Subcutaneous adipose tissue (tissue), 4 donors: ENCODE data around the gene FEZF2. TPM values are rescaled to one million over a fixed set of nuclear protein-coding genes. Genes with fewer than 3 reads are reported as not detected.

Experiments
- total RNA-seq, 4 donors: library from RNA; depleted of rRNA; stranded (reverse); fragments of >200 nt; gene quantifications; one replicate each; pipeline ENCODE4 v1.1.0, GENCODE V29; 2016
- TF ChIP-seq, protein P1 (sequence below): fragments of 450-650 bp; IDR thresholded peaks from one replicate; pipeline ENCODE4 v1.5.1; 2016; ENCODE audit warnings: low read depth, mild to moderate bottlenecking, control low read depth, antibody characterized with exemption, moderate library complexity

The FEZF2 gene
- total RNA-seq, 4 donors from 2014 or later: not detected

DNA sequence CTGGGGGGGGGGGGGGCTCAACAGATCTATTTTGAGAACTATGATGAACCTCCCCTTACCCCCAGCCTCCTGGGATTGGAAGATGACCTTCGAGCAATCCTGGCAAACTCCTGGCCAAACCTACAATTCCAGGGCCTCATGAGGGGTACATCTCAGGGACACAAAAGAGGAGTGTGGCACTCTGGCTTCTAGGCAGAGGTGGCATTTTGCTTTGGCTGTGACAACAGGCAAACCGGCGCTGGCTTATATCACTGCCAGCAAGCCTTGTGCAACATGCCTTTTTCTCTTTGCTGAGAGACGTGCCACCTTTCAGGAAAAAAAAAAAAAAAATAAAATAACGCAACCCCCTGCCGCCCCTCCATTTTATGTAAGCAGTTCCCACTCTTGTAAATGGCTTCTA lies 31.8 kb upstream of the FEZF2 start:
- TF ChIP-seq, protein P1, sequence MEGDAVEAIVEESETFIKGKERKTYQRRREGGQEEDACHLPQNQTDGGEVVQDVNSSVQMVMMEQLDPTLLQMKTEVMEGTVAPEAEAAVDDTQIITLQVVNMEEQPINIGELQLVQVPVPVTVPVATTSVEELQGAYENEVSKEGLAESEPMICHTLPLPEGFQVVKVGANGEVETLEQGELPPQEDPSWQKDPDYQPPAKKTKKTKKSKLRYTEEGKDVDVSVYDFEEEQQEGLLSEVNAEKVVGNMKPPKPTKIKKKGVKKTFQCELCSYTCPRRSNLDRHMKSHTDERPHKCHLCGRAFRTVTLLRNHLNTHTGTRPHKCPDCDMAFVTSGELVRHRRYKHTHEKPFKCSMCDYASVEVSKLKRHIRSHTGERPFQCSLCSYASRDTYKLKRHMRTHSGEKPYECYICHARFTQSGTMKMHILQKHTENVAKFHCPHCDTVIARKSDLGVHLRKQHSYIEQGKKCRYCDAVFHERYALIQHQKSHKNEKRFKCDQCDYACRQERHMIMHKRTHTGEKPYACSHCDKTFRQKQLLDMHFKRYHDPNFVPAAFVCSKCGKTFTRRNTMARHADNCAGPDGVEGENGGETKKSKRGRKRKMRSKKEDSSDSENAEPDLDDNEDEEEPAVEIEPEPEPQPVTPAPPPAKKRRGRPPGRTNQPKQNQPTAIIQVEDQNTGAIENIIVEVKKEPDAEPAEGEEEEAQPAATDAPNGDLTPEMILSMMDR: no peak

DNA sequence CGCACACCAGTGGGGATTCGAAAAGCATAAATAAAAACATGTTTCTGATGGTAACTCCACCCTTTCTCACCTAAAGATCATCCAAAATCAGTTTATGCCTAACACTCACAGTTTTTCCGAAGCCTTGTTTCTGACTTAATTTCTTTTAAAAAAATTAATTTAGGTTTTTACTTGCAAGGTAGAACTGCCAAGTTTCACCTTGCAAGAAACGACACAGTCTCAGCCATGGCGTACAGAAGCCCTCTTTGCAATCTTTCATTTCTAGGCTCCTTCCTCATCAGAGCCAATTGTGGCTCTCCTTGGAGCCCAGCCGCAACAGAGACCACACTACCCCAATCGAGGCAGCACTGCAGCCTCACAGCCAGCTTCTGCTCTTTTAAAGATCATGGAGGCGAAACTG lies 31.0 kb upstream of the FEZF2 start:
- TF ChIP-seq, protein P1: no peak

DNA sequence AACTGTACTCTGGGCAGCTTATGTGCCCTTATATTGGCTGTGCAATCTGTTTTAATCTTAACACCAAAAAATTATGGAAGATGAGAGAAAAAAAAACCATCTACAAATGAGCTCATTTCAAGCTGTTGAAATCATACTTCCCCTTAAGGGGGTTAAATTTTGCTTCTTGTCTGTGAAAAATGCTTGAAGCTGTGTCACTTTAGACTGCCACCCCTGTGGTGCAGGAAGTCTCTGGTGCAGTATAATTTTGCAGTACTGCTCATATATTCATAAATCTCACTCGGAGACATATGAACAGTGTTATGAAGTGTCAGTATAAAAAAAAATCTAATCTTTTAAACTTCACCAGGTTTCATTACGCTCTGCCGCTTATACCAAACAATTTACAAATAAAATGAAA lies 30.4 kb upstream of the FEZF2 start:
- TF ChIP-seq, protein P1: no peak

DNA sequence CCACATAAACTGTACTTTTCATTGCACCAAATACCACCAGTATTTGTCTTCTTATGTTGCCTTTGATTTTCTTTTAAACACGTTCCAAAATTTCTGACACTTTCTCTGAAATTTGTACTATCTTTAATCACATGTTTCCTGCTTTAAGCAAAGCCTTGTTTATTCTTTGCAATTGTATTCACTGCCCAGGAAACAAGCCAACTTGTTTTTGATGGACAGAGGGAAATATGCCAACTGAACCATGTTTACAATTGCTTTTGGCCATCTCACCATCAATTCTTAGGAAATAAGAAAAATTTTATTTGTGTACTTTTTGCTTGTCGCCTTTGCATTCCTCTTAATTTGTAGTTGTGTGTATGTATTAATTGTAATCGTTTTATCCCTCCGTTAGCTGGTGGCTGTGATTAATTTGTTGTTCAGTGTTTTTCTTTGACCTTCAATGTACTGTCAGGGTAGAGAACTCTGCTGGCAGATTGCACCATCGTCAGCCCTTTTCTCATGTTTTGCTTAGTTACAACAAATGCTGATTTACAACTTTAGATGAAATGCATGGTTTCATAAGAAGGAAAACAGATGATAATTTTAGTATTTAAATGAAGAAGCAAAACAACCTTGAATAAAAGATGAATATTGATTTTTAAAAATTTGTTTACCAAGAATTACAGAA lies 19.4 kb upstream of the FEZF2 start:
- TF ChIP-seq, protein P1: no peak

DNA sequence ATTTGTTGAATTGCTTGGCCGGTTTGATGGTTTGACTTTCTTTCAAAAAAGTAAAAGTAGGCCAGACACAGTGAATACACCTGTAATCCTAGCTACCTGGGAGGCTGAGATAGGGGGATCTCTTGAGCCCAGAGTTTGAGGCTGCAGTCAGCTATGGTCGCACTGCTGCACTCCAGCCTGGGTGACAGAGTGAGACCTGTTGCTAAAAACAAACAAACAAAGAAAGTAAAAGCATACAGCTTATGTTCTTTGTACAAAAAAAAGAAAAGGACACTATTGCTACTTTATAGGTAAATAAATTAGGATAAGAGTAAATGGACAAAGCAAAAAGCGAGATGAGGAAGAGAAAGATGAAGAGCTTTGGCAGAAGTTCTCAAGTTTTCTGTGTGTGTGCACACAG lies 13.9 kb upstream of the FEZF2 start:
- TF ChIP-seq, protein P1: no peak

DNA sequence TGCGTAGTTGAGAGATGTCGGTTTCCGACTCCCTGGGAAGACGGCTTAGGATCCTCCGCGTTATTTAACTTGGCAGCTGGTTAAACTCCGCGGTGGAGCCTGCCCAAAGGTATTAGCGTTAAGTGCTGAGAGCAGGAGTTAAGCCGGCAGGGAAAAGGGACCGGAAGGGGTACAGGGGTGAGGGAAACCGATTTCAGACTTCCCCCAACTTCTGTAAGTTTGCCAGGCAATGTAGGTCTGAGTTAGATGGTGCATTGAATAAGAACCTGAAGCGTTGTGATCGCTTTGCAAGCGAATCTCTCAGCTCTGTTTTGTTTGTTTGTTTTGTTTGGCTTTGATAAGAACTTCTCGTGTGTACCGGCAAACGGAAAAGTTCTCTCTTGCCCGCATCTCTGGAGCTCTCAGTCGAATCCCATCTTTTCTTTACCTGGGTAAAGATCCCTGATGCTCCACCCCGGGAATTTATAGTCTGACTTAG lies 6.0 kb upstream of the FEZF2 start:
- TF ChIP-seq, protein P1: no peak

DNA sequence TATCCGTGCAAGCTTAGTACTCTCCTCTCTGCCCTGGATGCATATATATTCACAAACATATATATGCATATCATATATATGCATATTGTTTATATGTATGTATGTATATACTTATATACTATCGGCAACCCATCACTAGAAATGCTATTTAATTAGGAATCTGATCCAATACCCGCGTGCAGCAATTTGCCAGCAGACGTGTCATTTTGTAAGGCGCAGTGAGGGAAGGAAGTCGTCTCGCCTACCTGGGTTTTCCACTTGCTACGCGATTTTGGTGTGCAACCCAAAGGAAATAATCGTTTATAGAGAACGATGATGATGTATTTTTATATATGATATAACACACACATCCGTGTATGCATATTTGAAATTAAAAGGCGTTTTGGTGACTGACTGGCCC lies 5.6 kb upstream of the FEZF2 start:
- TF ChIP-seq, protein P1: no peak
